ENCODE data around the gene OPA1.
"Not testable (repeated sequence)": the region's sequence is repeated elsewhere in the genome, so short reads cannot be mapped to it uniquely, and the experiment has no call there.

The OPA1 gene

DNA sequence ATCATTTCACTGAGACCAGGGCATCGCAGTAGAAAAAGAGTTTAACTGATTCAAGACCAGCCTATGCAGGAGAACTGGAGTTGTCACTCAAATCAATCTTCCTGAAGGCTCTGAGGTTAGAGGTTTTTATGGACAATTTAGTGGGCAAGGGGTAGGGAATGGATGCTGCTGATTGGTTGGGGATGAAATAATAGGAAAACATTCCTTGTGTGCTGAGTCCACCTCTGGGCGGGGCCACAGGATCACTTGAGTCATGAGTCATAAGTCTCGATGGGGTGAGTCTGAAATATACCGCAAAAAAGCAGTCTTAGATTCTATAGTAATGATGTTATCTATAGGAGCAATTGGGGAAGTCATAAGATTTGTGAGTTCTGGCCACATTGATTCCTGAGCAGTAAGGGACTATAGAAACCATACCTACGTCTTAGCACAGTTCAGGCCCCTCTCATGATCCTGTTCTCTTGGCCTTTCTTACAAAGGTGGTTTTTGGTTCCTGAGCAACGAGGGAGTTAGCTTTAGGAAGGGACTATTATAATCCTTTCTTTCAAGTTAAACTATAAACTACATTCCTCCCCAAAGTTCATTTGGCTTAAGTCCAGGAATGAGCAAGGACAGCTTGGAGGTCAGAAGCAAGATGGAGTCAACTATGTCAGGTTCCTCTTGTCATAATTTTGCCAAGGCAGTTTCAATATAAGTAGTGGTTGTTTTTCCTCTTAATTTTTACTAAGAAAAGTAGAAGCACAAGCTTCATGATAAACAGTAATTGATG is 2.7 kb upstream of the OPA1 start:
- Histone ChIP-seq H3K9ac (ENCODE audit: low read length) (no peak overlapping the region), H3K27ac (ENCODE audit: low read depth, low read length) (no peak overlapping the region), H3K4me3 (ENCODE audit: low read depth, low read length) (no peak overlapping the region)

DNA sequence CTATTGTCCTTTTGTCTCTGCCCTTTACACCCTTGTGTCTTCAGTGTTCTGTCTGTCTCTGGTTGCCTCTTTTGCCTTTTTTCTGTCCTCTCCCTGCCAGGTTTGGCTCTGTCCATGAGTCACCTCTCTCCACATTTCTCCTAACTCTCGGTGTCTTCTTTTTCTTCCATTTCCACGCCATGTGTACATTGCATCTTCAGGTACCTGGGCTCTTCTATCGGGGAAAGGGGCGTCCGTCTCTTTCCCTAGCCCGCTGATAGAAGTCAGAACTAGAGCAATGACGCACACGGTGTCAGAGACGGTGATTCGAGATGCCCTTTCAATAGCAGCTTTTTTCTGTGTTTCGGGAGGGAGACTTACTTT is 641 bp downstream of the OPA1 start:
- no peaks in the 10 kb centered on the region; the same call in 1 of the 2 replicates for H3K27me3 ChIP-seq (ENCODE audit: control insufficient read depth, insufficient read depth, low read length)
- H3K4me3 ChIP-seq (ENCODE audit: low read depth, low read length), result peak overlapping the region; percentile 98
- peak overlapping the region; percentile 48; the same call in 1 of the 2 replicates for H3K27ac ChIP-seq (ENCODE audit: low read depth, low read length)
- H3K9me3 ChIP-seq (ENCODE audit: control insufficient read depth, insufficient read depth, low read depth, low read length), result no peaks in the 10 kb centered on the region
- H3K4me1 ChIP-seq (ENCODE audit: control insufficient read depth, insufficient read depth, low read length), result peaks cover 14% of the 10 kb centered on the region; the same call in 1 of the 2 replicates
- H3K9ac ChIP-seq (ENCODE audit: low read length), result peak overlapping the region; percentile 79
- H3K36me3 ChIP-seq (ENCODE audit: control insufficient read depth, insufficient read depth, low read length), result peaks cover 13% of the 10 kb centered on the region

More for the DNA sequence above, 2.7 kb upstream of the OPA1 start:
- no peaks in the 10 kb centered on the region for H3K9me3 ChIP-seq (ENCODE audit: control insufficient read depth, insufficient read depth, low read depth, low read length)
- H3K36me3 ChIP-seq (ENCODE audit: control insufficient read depth, insufficient read depth, low read length), result no peaks in the 10 kb centered on the region
- H3K4me1 ChIP-seq (ENCODE audit: control insufficient read depth, insufficient read depth, low read length), result peaks cover 14% of the 10 kb centered on the region; the same call in 1 of the 2 replicates
- H3K27me3 ChIP-seq (ENCODE audit: control insufficient read depth, insufficient read depth, low read length), result no peaks in the 10 kb centered on the region; the same call in 1 of the 2 replicates

DNA sequence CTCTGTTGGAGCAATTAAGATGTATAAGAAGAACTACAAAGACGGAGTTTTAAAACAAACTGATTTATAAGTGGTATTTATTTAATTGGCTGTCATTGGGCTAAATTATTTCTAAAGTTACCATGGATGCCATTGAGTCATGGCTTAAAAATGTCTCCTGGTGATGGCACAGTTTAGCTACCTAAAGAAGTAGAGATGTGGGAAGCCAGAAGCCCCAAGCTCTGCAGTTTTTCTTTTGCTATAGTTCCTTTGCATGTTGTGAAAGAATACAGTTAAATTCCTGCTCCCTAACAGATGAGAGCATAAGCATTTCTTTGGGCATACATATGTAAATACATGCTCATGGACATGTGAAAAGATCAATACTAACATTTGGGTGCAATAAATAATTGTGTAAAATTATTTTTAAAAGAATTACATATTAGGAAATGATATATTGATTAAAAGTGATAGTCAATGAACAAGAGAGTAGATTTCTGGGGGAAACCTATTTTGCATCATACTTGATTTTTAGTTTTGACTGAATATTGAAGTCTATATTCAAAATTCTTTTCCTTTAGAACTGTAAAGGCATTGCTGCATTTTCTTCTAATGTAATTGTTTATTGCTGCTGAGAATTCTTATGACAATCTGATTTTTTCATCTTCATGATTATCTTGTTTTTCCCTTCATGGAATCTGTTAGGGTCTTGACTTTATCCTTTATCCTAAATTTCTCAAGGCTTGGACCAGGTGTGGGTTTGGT is 2.1 kb downstream of the OPA1 start:
- no peaks in the 10 kb centered on the region for H3K9me3 ChIP-seq (ENCODE audit: control insufficient read depth, insufficient read depth, low read depth, low read length)
- no peak overlapping the region for H3K9ac ChIP-seq (ENCODE audit: low read length)
- H3K4me3 ChIP-seq (ENCODE audit: low read depth, low read length), result peak overlapping the region; percentile 98
- peaks cover 11% of the 10 kb centered on the region; the same call in 1 of the 2 replicates for H3K4me1 ChIP-seq (ENCODE audit: control insufficient read depth, insufficient read depth, low read length)
- H3K27ac ChIP-seq (ENCODE audit: low read depth, low read length), result 0 out of 2 replicates have a peak overlapping the region, but pooled peaks have one; percentile 19
- no peaks in the 10 kb centered on the region; the same call in 1 of the 2 replicates for H3K27me3 ChIP-seq (ENCODE audit: control insufficient read depth, insufficient read depth, low read length)
- peaks cover 13% of the 10 kb centered on the region for H3K36me3 ChIP-seq (ENCODE audit: control insufficient read depth, insufficient read depth, low read length)

DNA sequence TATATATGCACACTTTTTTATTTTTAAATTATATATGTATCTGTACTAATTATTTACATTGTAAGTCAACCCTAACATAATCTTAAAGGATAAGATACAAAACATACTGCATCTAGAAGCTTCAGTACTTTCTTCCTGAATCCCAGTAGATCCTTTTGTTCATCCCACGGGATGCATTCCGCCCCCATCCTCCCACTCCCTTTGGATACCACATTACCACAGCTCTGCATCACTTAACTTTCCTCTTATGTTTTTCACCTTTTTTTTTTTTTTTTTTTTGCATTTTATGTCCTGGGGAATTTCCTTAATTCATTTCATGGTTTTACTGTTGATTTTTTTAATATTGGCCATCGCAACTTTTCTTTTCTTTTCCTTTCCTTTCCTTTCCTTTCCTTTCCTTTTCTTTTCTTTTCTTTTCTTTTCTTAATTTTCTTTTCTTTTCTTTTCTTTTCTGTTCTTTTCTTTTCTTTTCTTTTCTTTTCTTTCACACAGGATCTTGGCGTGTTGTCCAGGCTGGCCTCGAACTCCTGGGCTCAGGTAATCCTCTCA is 3.0 kb downstream of the OPA1 start:
- Histone ChIP-seq H3K36me3 (ENCODE audit: control insufficient read depth, insufficient read depth, low read length) (peaks cover 13% of the 10 kb centered on the region), H3K27ac (ENCODE audit: low read depth, low read length) (no peak overlapping the region), H3K27me3 (ENCODE audit: control insufficient read depth, insufficient read depth, low read length) (no peaks in the 10 kb centered on the region; the same call in 1 of the 2 replicates), H3K4me1 (ENCODE audit: control insufficient read depth, insufficient read depth, low read length) (peaks cover 8% of the 10 kb centered on the region; the same call in 1 of the 2 replicates), H3K9ac (ENCODE audit: low read length) (no peak overlapping the region), H3K9me3 (ENCODE audit: control insufficient read depth, insufficient read depth, low read depth, low read length) (no peaks in the 10 kb centered on the region), H3K4me3 (ENCODE audit: low read depth, low read length) (no peak overlapping the region)

DNA sequence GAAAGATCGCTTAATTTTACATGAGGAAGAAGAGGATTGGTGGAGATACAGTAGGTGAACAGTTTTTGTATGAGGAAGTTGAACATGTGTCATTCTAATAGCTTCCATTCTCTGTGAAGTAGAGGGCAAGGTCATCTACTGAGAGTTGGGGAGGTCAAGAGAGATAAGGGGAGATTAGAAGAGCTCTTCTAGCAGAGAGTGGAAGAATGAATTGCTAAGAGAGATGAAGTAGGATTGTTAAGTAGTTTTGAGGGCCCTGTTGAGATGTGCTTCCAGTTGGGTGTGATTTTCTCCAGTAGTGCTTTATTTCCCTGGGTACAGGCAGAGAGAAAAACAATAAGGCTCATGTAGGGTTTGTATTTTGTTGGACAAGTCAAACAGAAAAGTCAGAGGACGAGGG is 5.2 kb downstream of the OPA1 start:
- H3K4me3 ChIP-seq (ENCODE audit: low read depth, low read length), result no peak overlapping the region
- H3K27me3 ChIP-seq (ENCODE audit: control insufficient read depth, insufficient read depth, low read length), result no peaks in the 10 kb centered on the region
- no peak overlapping the region for H3K27ac ChIP-seq (ENCODE audit: low read depth, low read length)
- no peaks in the 10 kb centered on the region for H3K9me3 ChIP-seq (ENCODE audit: control insufficient read depth, insufficient read depth, low read depth, low read length)
- peaks cover 4% of the 10 kb centered on the region; the same call in 1 of the 2 replicates for H3K4me1 ChIP-seq (ENCODE audit: control insufficient read depth, insufficient read depth, low read length)
- H3K9ac ChIP-seq (ENCODE audit: low read length), result no peak overlapping the region
- peaks cover 16% of the 10 kb centered on the region for H3K36me3 ChIP-seq (ENCODE audit: control insufficient read depth, insufficient read depth, low read length)

DNA sequence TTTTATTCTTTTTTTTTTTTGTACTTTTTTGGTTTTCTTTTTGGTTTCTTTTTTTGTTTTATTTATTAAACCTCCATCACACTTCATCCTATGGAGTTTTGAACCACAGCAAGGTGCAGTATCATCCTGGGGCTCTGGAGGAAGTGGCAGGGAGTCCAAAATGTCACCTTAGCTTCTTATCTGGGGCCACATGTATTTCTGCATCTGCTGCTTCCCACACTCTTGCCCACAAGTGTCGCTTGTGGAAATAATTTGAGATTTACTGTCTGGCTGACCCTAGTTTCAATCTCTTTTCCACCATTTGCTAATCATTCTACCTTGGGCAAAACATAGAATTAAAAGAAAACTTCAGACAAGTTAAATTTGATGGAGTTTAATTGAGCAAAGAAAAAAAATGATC is 6.4 kb downstream of the OPA1 start:
- Histone ChIP-seq H3K9ac (ENCODE audit: low read length) (no peak overlapping the region), H3K4me3 (ENCODE audit: low read depth, low read length) (no peak overlapping the region), H3K9me3 (ENCODE audit: control insufficient read depth, insufficient read depth, low read depth, low read length) (no peaks in the 10 kb centered on the region), H3K27ac (ENCODE audit: low read depth, low read length) (no peak overlapping the region), H3K36me3 (ENCODE audit: control insufficient read depth, insufficient read depth, low read length) (peaks cover 21% of the 10 kb centered on the region), H3K27me3 (ENCODE audit: control insufficient read depth, insufficient read depth, low read length) (no peaks in the 10 kb centered on the region), H3K4me1 (ENCODE audit: control insufficient read depth, insufficient read depth, low read length) (peaks cover 4% of the 10 kb centered on the region; the same call in 1 of the 2 replicates)

DNA sequence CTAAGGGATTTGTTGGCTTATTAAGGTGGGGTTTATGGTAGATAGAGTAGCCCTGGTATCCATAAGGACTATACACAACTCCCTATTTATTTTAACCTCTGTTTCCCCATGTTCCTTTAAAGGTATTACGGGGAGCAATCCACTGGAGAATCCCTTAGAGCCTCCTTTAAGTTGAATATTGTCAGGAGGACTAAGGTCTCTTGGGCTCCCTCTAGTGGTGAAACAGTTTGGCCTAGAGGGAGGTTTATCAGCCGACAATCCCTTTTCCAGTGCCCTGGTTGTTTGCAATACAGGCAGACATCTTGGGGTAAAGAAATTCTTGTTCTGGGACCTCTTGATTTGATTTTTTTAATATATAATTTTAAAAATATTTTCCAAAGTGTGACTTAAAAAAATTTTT is 12.9 kb downstream of the OPA1 start:
- H3K9me3 ChIP-seq (ENCODE audit: control insufficient read depth, insufficient read depth, low read depth, low read length), result 0 out of 2 replicates have a peak, but pooled peaks cover under 1% of the 10 kb centered on the region
- no peak overlapping the region for H3K27ac ChIP-seq (ENCODE audit: low read depth, low read length)
- peaks cover 8% of the 10 kb centered on the region for H3K36me3 ChIP-seq (ENCODE audit: control insufficient read depth, insufficient read depth, low read length)
- H3K4me1 ChIP-seq (ENCODE audit: control insufficient read depth, insufficient read depth, low read length), result no peaks in the 10 kb centered on the region
- no peaks in the 10 kb centered on the region for H3K27me3 ChIP-seq (ENCODE audit: control insufficient read depth, insufficient read depth, low read length)
- H3K9ac ChIP-seq (ENCODE audit: low read length), result no peak overlapping the region
- no peak overlapping the region for H3K4me3 ChIP-seq (ENCODE audit: low read depth, low read length)

DNA sequence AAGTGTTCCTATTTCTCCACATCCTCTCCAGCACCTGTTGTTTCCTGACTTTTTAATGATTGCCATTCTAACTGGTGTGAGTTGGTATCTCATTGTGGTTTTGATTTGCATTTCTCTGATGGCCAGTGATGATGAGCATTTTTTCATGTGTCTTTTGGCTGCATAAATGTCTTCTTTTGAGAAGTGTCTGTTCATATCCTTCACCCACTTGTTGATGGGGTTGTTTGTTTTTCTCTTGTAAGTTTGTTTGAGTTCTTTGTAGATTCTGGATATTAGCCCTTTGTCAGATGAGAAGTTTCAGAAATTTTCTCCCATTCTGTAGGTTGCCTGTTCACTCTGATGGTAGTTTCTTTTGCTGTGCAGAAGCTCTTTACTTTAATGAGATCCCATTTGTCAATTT is 13.9 kb downstream of the OPA1 start:
- H3K36me3 ChIP-seq (ENCODE audit: control insufficient read depth, insufficient read depth, low read length); H3K4me1 ChIP-seq (ENCODE audit: control insufficient read depth, insufficient read depth, low read length); H3K27me3 ChIP-seq (ENCODE audit: control insufficient read depth, insufficient read depth, low read length); H3K27ac ChIP-seq (ENCODE audit: low read depth, low read length); H3K4me3 ChIP-seq (ENCODE audit: low read depth, low read length); H3K9ac ChIP-seq (ENCODE audit: low read length); H3K9me3 ChIP-seq (ENCODE audit: control insufficient read depth, insufficient read depth, low read depth, low read length): not testable (repeated sequence)

DNA sequence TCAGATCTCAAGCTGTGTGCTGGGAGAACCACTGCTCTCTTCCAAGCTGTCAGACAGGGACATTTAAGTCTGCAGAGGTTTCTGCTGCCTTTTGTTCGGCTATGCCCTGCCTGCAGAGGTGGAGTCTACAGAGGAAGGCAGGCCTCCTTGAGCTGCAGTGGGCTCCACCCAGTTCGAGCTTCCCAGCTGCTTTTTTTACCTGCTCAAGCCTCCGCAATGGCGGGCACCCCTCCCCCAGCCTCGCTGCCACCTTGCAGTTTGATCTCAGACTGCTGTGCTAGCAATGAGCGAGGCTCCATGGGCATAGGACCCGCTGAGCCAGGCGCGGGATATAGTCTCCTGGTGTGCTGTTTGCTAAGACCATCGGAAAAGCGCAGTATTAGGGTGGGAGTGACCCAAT is 17.5 kb downstream of the OPA1 start:
- H3K36me3 ChIP-seq (ENCODE audit: control insufficient read depth, insufficient read depth, low read length), result peaks cover 14% of the 10 kb centered on the region
- H3K4me1 ChIP-seq (ENCODE audit: control insufficient read depth, insufficient read depth, low read length); H3K9ac ChIP-seq (ENCODE audit: low read length); H3K4me3 ChIP-seq (ENCODE audit: low read depth, low read length); H3K27ac ChIP-seq (ENCODE audit: low read depth, low read length); H3K27me3 ChIP-seq (ENCODE audit: control insufficient read depth, insufficient read depth, low read length); H3K9me3 ChIP-seq (ENCODE audit: control insufficient read depth, insufficient read depth, low read depth, low read length): not testable (repeated sequence)

DNA sequence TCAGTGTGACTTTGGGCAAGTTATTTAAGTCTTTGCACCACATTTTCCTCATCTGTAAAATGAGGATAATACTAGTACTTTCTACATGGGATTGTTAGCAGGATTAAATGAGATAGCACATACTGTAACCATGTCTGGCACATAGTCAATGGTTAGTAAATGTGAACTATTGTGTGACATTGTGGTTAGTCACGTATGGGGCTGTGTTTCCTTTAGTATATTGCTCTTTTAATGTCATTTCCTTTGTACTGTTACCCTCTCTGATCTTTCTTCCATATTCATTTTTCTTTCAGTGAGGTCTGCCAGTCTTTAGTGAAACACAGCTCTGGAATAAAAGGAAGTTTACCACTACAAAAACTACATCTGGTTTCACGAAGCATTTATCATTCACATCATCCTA is 21.4 kb downstream of the OPA1 start:
- Histone ChIP-seq H3K9ac (ENCODE audit: low read length) (no peak overlapping the region), H3K9me3 (ENCODE audit: control insufficient read depth, insufficient read depth, low read depth, low read length) (peaks cover 4% of the 10 kb centered on the region; the same call in 1 of the 2 replicates), H3K4me1 (ENCODE audit: control insufficient read depth, insufficient read depth, low read length) (no peaks in the 10 kb centered on the region; the same call in 1 of the 2 replicates), H3K27ac (ENCODE audit: low read depth, low read length) (no peak overlapping the region), H3K27me3 (ENCODE audit: control insufficient read depth, insufficient read depth, low read length) (no peaks in the 10 kb centered on the region), H3K4me3 (ENCODE audit: low read depth, low read length) (no peak overlapping the region), H3K36me3 (ENCODE audit: control insufficient read depth, insufficient read depth, low read length) (peaks cover 47% of the 10 kb centered on the region)

DNA sequence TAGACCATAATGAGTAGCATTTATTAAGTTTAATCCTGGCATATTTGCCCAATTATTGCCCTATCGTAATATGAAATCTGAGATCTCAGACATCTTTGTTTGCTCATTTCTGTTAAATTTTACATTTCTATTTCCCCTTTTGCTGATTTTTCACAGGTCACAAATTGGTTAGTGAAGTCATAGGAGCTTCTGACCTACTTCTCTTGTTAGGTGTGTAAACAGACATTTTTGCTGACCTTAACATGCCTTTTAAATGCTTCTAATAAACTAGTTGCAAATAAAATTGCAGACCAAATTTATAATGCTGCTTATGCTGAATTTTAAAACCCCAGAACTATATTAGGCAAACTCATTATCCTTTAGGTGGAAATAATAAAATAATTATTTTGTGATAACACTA is 24.6 kb downstream of the OPA1 start:
- Histone ChIP-seq H3K36me3 (ENCODE audit: control insufficient read depth, insufficient read depth, low read length) (peaks cover 66% of the 10 kb centered on the region), H3K4me1 (ENCODE audit: control insufficient read depth, insufficient read depth, low read length) (no peaks in the 10 kb centered on the region; the same call in 1 of the 2 replicates), H3K27me3 (ENCODE audit: control insufficient read depth, insufficient read depth, low read length) (no peaks in the 10 kb centered on the region)

More for the DNA sequence above, 24.6 kb downstream of the OPA1 start:
- H3K27ac ChIP-seq (ENCODE audit: low read depth, low read length), result no peak overlapping the region
- no peak overlapping the region for H3K4me3 ChIP-seq (ENCODE audit: low read depth, low read length)
- H3K9me3 ChIP-seq (ENCODE audit: control insufficient read depth, insufficient read depth, low read depth, low read length), result 0 out of 2 replicates have a peak, but pooled peaks cover 2% of the 10 kb centered on the region
- no peak overlapping the region for H3K9ac ChIP-seq (ENCODE audit: low read length)
